HG03469 (cell line): ENCODE data around the gene MGAT4B.
"Not testable (repeated sequence)": the region's sequence is repeated elsewhere in the genome, so short reads cannot be mapped to it uniquely, and the experiment has no call there.

Experiments used
- ATAC-seq: cut with Tn5 transposase; IDR thresholded peaks from one replicate; pipeline ENCODE4 v1.9.1; 2021; ENCODE audit warnings: mild to moderate bottlenecking, moderate library complexity, moderate number of reproducible peaks; ENCODE audit not compliant: unreplicated experiment

MGAT4B gene

GRCh38 chr5:179795863-179796833 lies 10.5 kb downstream of the MGAT4B start:
- peak; percentile 49 for ATAC-seq

GRCh38 chr5:179795049-179795862 lies 11.4 kb downstream of the MGAT4B start:
- no peak for ATAC-seq

- ATAC-seq: no peak
Measured at GRCh38 chr5:179794575-179794974, 12.1 kb downstream of the MGAT4B start.

- no peak for ATAC-seq
Measured at GRCh38 chr5:179794171-179794570, 12.5 kb downstream of the MGAT4B start.

- ATAC-seq: no peak
Measured at GRCh38 chr5:179793468-179794139, 13.1 kb downstream of the MGAT4B start, which contains the start of gene LTC4S. TSS of gene LTC4S (plus strand) at chr5:179793986. CDS start at chr5:179794081, 95 bp downstream.

GRCh38 chr5:179792612-179793467 lies 13.8 kb downstream of the MGAT4B start:
- ATAC-seq: no peak

GRCh38 chr5:179791881-179792611 lies 14.6 kb downstream of the MGAT4B start:
- no peak for ATAC-seq

GRCh38 chr5:179789278-179789677 lies 17.4 kb downstream of the MGAT4B start:
- not testable (repeated sequence) for ATAC-seq

- no peak for ATAC-seq
Measured at GRCh38 chr5:179788193-179788854, 18.3 kb downstream of the MGAT4B start.

- no peak for ATAC-seq
Measured at GRCh38 chr5:179786861-179787260, 19.8 kb downstream of the MGAT4B start.

GRCh38 chr5:179783128-179783527 lies 23.5 kb downstream of the MGAT4B start:
- ATAC-seq: no peak

GRCh38 chr5:179781846-179782245 lies 24.8 kb downstream of the MGAT4B start:
- ATAC-seq: no peak

GRCh38 chr5:179780362-179780761 lies 26.3 kb downstream of the MGAT4B start:
- no peak for ATAC-seq

- ATAC-seq: no peak
Measured at GRCh38 chr5:179779826-179780225, 26.8 kb downstream of the MGAT4B start.

GRCh38 chr5:179778591-179778990 lies 28.1 kb downstream of the MGAT4B start:
- ATAC-seq: no peak

- ATAC-seq: no peak
Measured at GRCh38 chr5:179777909-179778308, 28.8 kb downstream of the MGAT4B start.

- no peak for ATAC-seq
Measured at GRCh38 chr5:179777456-179777855, 29.2 kb downstream of the MGAT4B start.

GRCh38 chr5:179776411-179776938 lies 30.2 kb downstream of the MGAT4B start:
- ATAC-seq: no peak

GRCh38 chr5:179774442-179774841 lies 32.2 kb downstream of the MGAT4B start:
- ATAC-seq: no peak
